ENCODE measurements around the gene CNEP1R1.

DNA sequence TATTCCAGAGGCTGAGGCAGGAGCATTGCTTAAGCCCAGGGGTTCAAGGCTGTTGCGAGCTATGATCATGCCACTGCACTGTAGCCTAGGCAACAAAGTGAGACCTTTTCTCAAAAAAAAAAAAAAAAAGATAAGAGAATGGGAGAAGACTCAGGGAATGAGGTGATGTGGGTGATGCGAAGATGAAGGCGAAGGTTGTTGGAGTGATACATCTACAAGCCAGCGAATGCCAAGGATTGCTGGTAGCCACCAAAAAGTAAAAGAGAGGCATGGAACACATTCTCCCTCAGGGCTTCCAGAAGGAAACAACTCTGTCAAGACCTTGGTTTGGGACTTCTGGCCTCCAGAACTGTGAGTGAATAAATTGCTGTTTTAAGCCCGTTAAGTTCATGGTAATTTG, 26.0 kb upstream of the CNEP1R1 start:
- TF ChIP-seq, protein P1, sequence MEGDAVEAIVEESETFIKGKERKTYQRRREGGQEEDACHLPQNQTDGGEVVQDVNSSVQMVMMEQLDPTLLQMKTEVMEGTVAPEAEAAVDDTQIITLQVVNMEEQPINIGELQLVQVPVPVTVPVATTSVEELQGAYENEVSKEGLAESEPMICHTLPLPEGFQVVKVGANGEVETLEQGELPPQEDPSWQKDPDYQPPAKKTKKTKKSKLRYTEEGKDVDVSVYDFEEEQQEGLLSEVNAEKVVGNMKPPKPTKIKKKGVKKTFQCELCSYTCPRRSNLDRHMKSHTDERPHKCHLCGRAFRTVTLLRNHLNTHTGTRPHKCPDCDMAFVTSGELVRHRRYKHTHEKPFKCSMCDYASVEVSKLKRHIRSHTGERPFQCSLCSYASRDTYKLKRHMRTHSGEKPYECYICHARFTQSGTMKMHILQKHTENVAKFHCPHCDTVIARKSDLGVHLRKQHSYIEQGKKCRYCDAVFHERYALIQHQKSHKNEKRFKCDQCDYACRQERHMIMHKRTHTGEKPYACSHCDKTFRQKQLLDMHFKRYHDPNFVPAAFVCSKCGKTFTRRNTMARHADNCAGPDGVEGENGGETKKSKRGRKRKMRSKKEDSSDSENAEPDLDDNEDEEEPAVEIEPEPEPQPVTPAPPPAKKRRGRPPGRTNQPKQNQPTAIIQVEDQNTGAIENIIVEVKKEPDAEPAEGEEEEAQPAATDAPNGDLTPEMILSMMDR (conservative IDR thresholded peaks at IDR 0.05; ENCODE audit: low read length) = no peak
- TF ChIP-seq EZH2phosphoT487 (IDR thresholded peaks at IDR 0.05; ENCODE audit: borderline replicate concordance, low read depth, low read length) = no peak

Measured in OCI-LY7 (cell line).